Sigmoid colon (tissue), 7 donors: ENCODE results near the gene TBL3. TPM values are rescaled to one million over a fixed set of nuclear protein-coding genes. Genes with fewer than 3 reads are reported as not detected.

ENCODE experiments used
- DNase-seq: peaks from one replicate; pipeline ENCODE4 v3.0.0-alpha.2; 2019
- H3K27ac ChIP-seq, 4 donors: fragments of 200-600 bp; sonication (generic); one replicate each; pipeline ENCODE4 v1.5.1; 2016 to 2019; ENCODE audit warnings: mild to moderate bottlenecking in 1 of 4
- H3K27me3 ChIP-seq, 3 donors: fragments of 200-600 bp; sonication (generic); one replicate each; pipeline ENCODE4 v1.5.1; 2019; ENCODE audit warnings: mild to moderate bottlenecking in 1 of 3
- H3K36me3 ChIP-seq, 4 donors: fragments of 200-600 bp; sonication (generic); one replicate each; pipeline ENCODE4 v1.5.1; 2016 to 2019
- H3K4me1 ChIP-seq, 4 donors: fragments of 200-600 bp; sonication (generic); one replicate each; pipeline ENCODE4 v1.5.1; 2017 to 2019
- H3K4me3 ChIP-seq, 4 donors: fragments of 200-600 bp; sonication (generic); one replicate each; pipeline ENCODE4 v1.5.1; 2017 to 2019; ENCODE audit warnings: mild to moderate bottlenecking in 2 of 4, moderate library complexity in 1 of 4
- H3K9me3 ChIP-seq, 4 donors: fragments of 200-600 bp in 3 of 4; sonication (generic) in 3 of 4; one replicate each; pipeline versions ENCODE4 v1.5.1 to v1.6.1; 2013 to 2019
- CTCF ChIP-seq, 4 experiments: fragments of 450-650 bp in 3 of 4; fragments of 200-600 bp in 1 of 4; IDR thresholded peaks; one replicate each; pipeline ENCODE4 v1.5.1; 2016 to 2019; ENCODE audit warnings: antibody characterized with exemption in 4 of 4, mild to moderate bottlenecking in 3 of 4, moderate library complexity in 2 of 4
- EP300 ChIP-seq, 4 donors: sonication (generic); formaldehyde crosslinking; IDR thresholded peaks; one replicate each; pipeline ENCODE4 v1.6.1; 2017; ENCODE audit warnings: antibody characterized with exemption in 4 of 4
- POLR2A ChIP-seq, 2 donors: fragments of 450-650 bp; IDR thresholded peaks; one replicate each; pipeline ENCODE4 v1.6.1; 2016; ENCODE audit warnings: antibody characterized with exemption in 2 of 2, mild to moderate bottlenecking in 2 of 2, moderate library complexity in 2 of 2
- POLR2AphosphoS5 ChIP-seq, 4 donors: sonication (generic); formaldehyde crosslinking; IDR thresholded peaks; one replicate each; pipeline ENCODE4 v1.6.1; 2017; ENCODE audit warnings: antibody characterized with exemption in 4 of 4
- WGBS, 2 donors: extraction: QIAGEN DNeasy Blood & Tissue Kit; methylation state at CpG; one replicate each; pipeline ENCODE4 v1.1.7; 2013; 5-methylcytosine and 5-hydroxymethylcytosine counted together
- intact Hi-C: fragments of 100-400 bp; cut with DNase I; formaldehyde crosslinking; loops from one replicate; pipeline ENCODE4 v1.15.1; 2023
- polyA plus RNA-seq, 3 donors: library from polyadenylated mRNA; stranded (reverse); fragments of 200-250 nt; gene quantifications; one replicate each; pipeline ENCODE4 v1.2.3, GENCODE V29; 2013
- total RNA-seq, 4 donors: library from RNA; depleted of rRNA; stranded (reverse); fragments of >200 nt; gene quantifications; one replicate each; pipeline ENCODE4 v1.1.0, GENCODE V29; 2016
- donor health status: healthy with polysubstance abuse.
- donor health status: Bipolar disorder and iron deficiency.
- donor health status: healthy.

TBL3 gene
- total and polyA plus RNA-seq, 7 donors, result 14.3 to 37.4 (median 25.4) TPM

GRCh38 chr16:1991948-1992703 lies 20.3 kb downstream of the TBL3 start:
- H3K27ac ChIP-seq, result peak overlapping the region in 2 of 4 donors; percentile 27 to 44
- peak; percentile 94 for DNase-seq
- intact Hi-C loops, result no loop called here
- TF ChIP-seq CTCF (IDR thresholded peaks at IDR 0.05) (no peak), POLR2AphosphoS5 (IDR thresholded peaks at IDR 0.05) (peak in 3 of 4 donors; percentile 21 to 40 (median 38))
- WGBS, 2 donors, result 4 to 17% methylated on average over 96 of the region's 96 CpGs
- H3K9me3 ChIP-seq, result no peaks in the 10 kb centered on the region
- peaks cover 0 to 1% (median 0%) of the 10 kb centered on the region in 4 donors for H3K36me3 ChIP-seq
- H3K4me3 ChIP-seq, result peak overlapping the region in 3 of 4 donors; percentile 21 to 40 (median 36)
- peaks cover 0 to 30% (median 28%) of the 10 kb centered on the region in 4 donors for H3K4me1 ChIP-seq
- peaks cover 37 to 50% (median 49%) of the 10 kb centered on the region in 3 donors for H3K27me3 ChIP-seq

- Histone ChIP-seq H3K4me3 (peak overlapping the region in 3 of 4 donors; percentile 21 to 40 (median 36)), H3K27me3 (peaks cover 37 to 50% (median 49%) of the 10 kb centered on the region in 3 donors), H3K27ac (no peak overlapping the region), H3K36me3 (peaks cover 0 to 8% (median under 1%) of the 10 kb centered on the region in 4 donors), H3K4me1 (peaks cover 0 to 30% (median 29%) of the 10 kb centered on the region in 4 donors), H3K9me3 (no peaks in the 10 kb centered on the region)
- DNase-seq, result no peak
- intact Hi-C loops, result no loop called here
- no peak for TF ChIP-seq CTCF (IDR thresholded peaks at IDR 0.05)
- no peak for TF ChIP-seq POLR2AphosphoS5 (IDR thresholded peaks at IDR 0.05)
- TF ChIP-seq EP300 (IDR thresholded peaks at IDR 0.05), result no peak
- TF ChIP-seq POLR2A (IDR thresholded peaks at IDR 0.05), result no peak
- 56 to 80% methylated on average over 50 of the region's 50 CpGs for WGBS, 2 donors
Measured at GRCh38 chr16:1992704-1993317, 21.0 kb downstream of the TBL3 start.

GRCh38 chr16:1993731-1994131 lies 21.9 kb downstream of the TBL3 start:
- H3K36me3 ChIP-seq, result peaks cover 4 to 18% (median 9%) of the 10 kb centered on the region in 4 donors
- H3K9me3 ChIP-seq, result no peaks in the 10 kb centered on the region
- TF ChIP-seq CTCF (IDR thresholded peaks at IDR 0.05), result no peak
- TF ChIP-seq POLR2A (IDR thresholded peaks at IDR 0.05), result no peak
- TF ChIP-seq EP300 (IDR thresholded peaks at IDR 0.05), result no peak
- no peak for TF ChIP-seq POLR2AphosphoS5 (IDR thresholded peaks at IDR 0.05)
- peaks cover 37 to 47% (median 45%) of the 10 kb centered on the region in 3 donors for H3K27me3 ChIP-seq
- DNase-seq, result no peak
- 50% methylated on average over 2 of the region's 2 CpGs for WGBS, 2 donors
- peaks cover 0 to 34% (median 29%) of the 10 kb centered on the region in 4 donors for H3K4me1 ChIP-seq
- H3K4me3 ChIP-seq, result no peak overlapping the region
- H3K27ac ChIP-seq, result no peak overlapping the region
- intact Hi-C loops, result no loop called here

- 80 to 85% methylated on average over 26 of the region's 26 CpGs for WGBS, 2 donors
Measured at GRCh38 chr16:1997494-1998359, 25.9 kb downstream of the TBL3 start.

More at GRCh38 chr16:1997494-1998359, 25.9 kb downstream of the TBL3 start:
- TF ChIP-seq POLR2A (IDR thresholded peaks at IDR 0.05) (no peak), EP300 (IDR thresholded peaks at IDR 0.05) (no peak), CTCF (IDR thresholded peaks at IDR 0.05) (no peak), POLR2AphosphoS5 (IDR thresholded peaks at IDR 0.05) (no peak)
- H3K36me3 ChIP-seq, result peaks cover 36 to 57% (median 45%) of the 10 kb centered on the region in 4 donors
- H3K9me3 ChIP-seq, result no peaks in the 10 kb centered on the region
- intact Hi-C loops, result no loop called here
- peaks cover 0 to 9% (median under 1%) of the 10 kb centered on the region in 4 donors for H3K4me1 ChIP-seq
- no peak overlapping the region for H3K4me3 ChIP-seq
- peaks cover 0 to 8% (median 6%) of the 10 kb centered on the region in 3 donors for H3K27me3 ChIP-seq
- H3K27ac ChIP-seq, result peak overlapping the region in 2 of 4 donors; percentile 31 to 68
- DNase-seq, result no peak
